ENCODE results near the gene AMOT.

AMOT gene

GRCh38 chrX:112802541-112802940 lies 38.1 kb downstream of the AMOT start:
- no peak overlapping the region for H3K4me3 ChIP-seq (ENCODE audit: low read depth, low read length)

GRCh38 chrX:112800971-112801775 lies 39.5 kb downstream of the AMOT start:
- H3K4me3 ChIP-seq (ENCODE audit: low read depth, low read length), result no peak overlapping the region

GRCh38 chrX:112799425-112799824 lies 41.2 kb downstream of the AMOT start:
- no peak overlapping the region for H3K4me3 ChIP-seq (ENCODE audit: low read depth, low read length)

- H3K4me3 ChIP-seq (ENCODE audit: low read depth, low read length), result no peak overlapping the region
These were observed 41.9 kb downstream of the AMOT start for GRCh38 chrX:112798736-112799135.

- H3K4me3 ChIP-seq (ENCODE audit: low read depth, low read length), result no peak overlapping the region
These were observed 50.7 kb downstream of the AMOT start for GRCh38 chrX:112789931-112790330.

GRCh38 chrX:112786076-112786475 lies 54.6 kb downstream of the AMOT start:
- H3K4me3 ChIP-seq (ENCODE audit: low read depth, low read length), result no peak overlapping the region

GRCh38 chrX:112785344-112785743 lies 55.3 kb downstream of the AMOT start:
- no peak overlapping the region for H3K4me3 ChIP-seq (ENCODE audit: low read depth, low read length)

- no peak overlapping the region for H3K4me3 ChIP-seq (ENCODE audit: low read depth, low read length)
These were observed 55.9 kb downstream of the AMOT start for GRCh38 chrX:112784692-112785091.

GRCh38 chrX:112779139-112779538 lies 61.5 kb downstream of the AMOT start:
- H3K4me3 ChIP-seq (ENCODE audit: low read depth, low read length), result no peak overlapping the region

- no peak overlapping the region for H3K4me3 ChIP-seq (ENCODE audit: low read depth, low read length)
These were observed 65.9 kb downstream of the AMOT start for GRCh38 chrX:112774651-112775293.

GRCh38 chrX:112774142-112774541 lies 66.5 kb downstream of the AMOT start:
- no peak overlapping the region for H3K4me3 ChIP-seq (ENCODE audit: low read depth, low read length)

- H3K4me3 ChIP-seq (ENCODE audit: low read depth, low read length), result no peak overlapping the region
These were observed 71.6 kb downstream of the AMOT start for GRCh38 chrX:112769034-112769433.

- no peak overlapping the region for H3K4me3 ChIP-seq (ENCODE audit: low read depth, low read length)
These were observed 72.1 kb downstream of the AMOT start for GRCh38 chrX:112768563-112768962.

- H3K4me3 ChIP-seq (ENCODE audit: low read depth, low read length), result no peak overlapping the region
These were observed 73.9 kb downstream of the AMOT start for GRCh38 chrX:112766774-112767173.

- H3K4me3 ChIP-seq (ENCODE audit: low read depth, low read length), result no peak overlapping the region
These were observed 79.1 kb downstream of the AMOT start for GRCh38 chrX:112761242-112762207.

- H3K4me3 ChIP-seq (ENCODE audit: low read depth, low read length), result no peak overlapping the region
These were observed 79.9 kb downstream of the AMOT start for GRCh38 chrX:112760697-112761096.

GRCh38 chrX:112759966-112760365 lies 80.7 kb downstream of the AMOT start:
- H3K4me3 ChIP-seq (ENCODE audit: low read depth, low read length), result no peak overlapping the region

- H3K4me3 ChIP-seq (ENCODE audit: low read depth, low read length), result no peak overlapping the region
These were observed 81.1 kb downstream of the AMOT start for GRCh38 chrX:112759512-112759911.

GRCh38 chrX:112757946-112758345 lies 82.7 kb downstream of the AMOT start:
- H3K4me3 ChIP-seq (ENCODE audit: low read depth, low read length), result no peak overlapping the region

- H3K4me3 ChIP-seq (ENCODE audit: low read depth, low read length), result no peak overlapping the region
These were observed 87.5 kb downstream of the AMOT start for GRCh38 chrX:112753116-112753515.

- no peak overlapping the region for H3K4me3 ChIP-seq (ENCODE audit: low read depth, low read length)
These were observed 89.6 kb downstream of the AMOT start for GRCh38 chrX:112751076-112751475.
